GM15510 (cell line): ENCODE results near the gene MTHFD1L.

ENCODE experiments used
- POLR2A ChIP-seq: IDR thresholded peaks from 3 replicates; pipeline ENCODE4 v1.6.1; 2011; ENCODE audit warnings: borderline replicate concordance; ENCODE audit not compliant: insufficient read length; ENCODE audit errors: extremely low read depth

The MTHFD1L gene

GRCh38 chr6:151139524-151139923 is 274.0 kb downstream of the MTHFD1L start:
- TF ChIP-seq POLR2A, result no peak

DNA sequence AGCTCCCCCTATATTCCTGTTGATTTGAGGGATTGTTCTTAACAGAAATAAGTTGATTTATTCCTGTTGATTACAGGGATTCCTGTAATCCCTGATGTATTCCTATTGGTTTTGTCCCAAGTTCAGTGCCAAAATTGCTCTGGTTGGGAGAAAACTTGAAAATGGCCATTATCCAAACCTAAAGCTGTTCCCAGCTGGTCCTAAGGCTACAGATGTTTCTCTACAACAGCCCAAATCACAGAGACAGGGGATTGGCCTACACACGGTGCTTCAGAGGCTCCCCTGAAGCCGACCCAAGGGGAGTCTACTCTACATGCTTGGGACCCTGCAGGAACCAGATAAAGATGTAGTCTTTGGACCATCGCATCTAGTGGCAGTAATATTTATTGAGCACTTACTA is 275.3 kb downstream of the MTHFD1L start:
- TF ChIP-seq POLR2A, result no peak

GRCh38 chr6:151141685-151142084 is 276.2 kb downstream of the MTHFD1L start:
- no peak for TF ChIP-seq POLR2A

DNA sequence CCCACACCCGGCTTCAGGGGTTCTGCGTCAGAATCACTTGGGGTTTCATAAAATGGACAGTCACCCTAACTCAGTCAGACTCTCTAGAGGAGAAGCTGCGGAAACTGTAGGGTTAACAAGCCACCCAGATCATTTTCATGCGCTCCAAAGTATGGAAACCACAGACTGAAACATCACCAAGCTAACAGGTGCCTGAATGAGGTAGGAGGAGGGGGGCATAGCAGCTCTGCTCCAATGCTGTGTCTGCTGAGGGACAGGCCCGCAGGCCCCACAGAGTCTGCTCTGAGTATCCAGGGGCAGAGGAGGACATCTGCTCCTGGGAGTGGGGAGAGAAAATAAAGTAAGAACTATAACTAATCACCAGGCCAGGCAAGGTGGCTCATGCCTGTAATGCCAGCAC is 277.2 kb downstream of the MTHFD1L start:
- no peak for TF ChIP-seq POLR2A

GRCh38 chr6:151143337-151143736 is 277.8 kb downstream of the MTHFD1L start:
- no peak for TF ChIP-seq POLR2A

DNA sequence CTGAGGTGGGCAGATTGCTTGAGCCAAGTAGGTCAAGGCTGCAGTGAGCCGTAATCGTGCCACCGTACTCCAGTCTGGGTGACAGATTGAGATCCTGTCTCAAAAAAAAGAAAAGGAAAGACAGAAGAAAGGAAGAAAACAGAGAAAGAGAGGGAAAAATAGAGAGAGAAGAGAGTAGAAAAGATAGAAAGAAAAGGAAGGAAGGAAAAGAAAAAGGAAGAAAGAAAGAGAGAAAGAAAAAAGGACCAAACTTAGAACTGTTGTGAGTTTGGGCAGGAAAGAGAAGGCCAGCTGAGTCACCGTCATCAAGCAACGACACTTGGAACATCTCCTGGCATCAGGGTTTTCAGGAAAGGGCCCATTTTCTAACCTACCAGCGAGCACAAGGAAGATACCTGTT is 278.3 kb downstream of the MTHFD1L start:
- no peak for TF ChIP-seq POLR2A

GRCh38 chr6:151147118-151147832 is 281.8 kb downstream of the MTHFD1L start:
- TF ChIP-seq POLR2A, result no peak

DNA sequence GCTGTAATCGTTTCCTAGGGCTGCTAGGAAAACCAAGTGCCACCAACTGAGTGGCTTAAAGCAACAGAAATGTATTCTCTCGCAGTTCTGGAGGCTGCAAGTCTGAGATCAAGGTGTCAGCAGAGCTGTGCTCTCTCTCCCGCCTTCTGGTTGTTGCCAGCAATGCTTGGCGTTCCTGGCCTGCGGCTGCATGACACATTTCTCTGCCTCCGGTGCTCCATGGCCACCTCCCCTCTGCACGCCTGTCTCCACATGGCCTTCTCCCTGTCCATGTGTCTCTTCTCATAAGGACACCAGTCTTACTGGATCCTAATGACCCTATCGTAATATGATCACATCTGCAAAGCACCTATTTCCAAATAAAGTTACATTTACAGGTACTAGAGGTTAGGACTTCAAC is 282.6 kb downstream of the MTHFD1L start:
- no peak for TF ChIP-seq POLR2A

DNA sequence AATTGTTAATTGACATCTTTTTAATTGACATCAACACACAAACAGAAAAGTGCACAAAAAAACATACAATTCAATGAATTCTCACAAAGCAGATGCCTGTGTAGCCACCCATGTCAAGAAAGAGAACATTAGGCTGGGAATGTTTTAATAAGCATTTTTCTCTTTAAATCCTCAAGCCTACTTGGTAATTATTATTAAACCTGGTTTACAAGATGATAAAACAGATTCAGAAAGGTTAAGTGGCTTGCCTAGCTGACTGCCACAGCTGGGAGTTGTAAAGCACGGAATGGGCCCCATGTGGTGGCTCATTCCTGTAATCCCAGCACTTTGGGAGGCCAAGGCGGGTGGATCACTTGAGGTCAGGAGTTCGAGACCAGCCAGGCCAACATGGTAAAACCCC is 284.3 kb downstream of the MTHFD1L start:
- no peak for TF ChIP-seq POLR2A
